ENCODE measurements around the gene TMEM33.

DNA sequence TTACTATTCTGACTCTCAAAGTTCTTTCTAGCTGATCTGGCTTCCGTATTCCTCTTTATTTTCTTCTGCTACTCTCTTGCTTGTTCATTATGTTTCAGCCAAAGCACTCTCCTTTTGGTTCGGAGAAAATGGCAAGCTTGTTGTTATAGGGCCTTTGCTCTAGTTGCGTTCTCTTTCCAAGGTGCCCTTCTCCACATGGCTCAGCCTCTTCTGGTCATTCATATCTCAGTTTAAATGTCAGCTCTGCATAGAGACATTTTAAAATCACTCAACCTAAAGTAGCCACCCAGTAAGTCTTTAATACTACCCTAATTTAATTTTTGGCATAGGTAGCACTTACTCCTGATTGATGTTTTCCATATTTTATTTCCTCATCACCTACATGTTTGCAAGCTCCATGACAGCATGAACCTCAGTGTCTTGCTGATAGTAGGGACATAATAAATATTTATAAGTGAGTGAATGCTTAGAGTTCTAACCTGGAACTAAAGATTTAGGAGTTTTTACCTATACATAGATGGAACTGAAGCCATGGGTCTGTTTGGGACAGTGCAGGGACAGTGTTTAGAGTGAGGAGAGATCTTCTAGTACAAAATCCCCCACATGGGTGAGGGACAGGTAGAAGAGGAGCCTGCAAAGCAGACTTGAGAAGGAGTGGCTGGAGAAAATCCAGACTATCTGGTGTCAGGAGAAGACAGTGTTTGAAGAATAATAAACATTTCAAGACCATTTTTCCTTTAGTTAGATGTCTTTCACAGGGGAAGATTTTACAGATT is 73.0 kb downstream of the TMEM33 start:
- TF ChIP-seq, protein P1, sequence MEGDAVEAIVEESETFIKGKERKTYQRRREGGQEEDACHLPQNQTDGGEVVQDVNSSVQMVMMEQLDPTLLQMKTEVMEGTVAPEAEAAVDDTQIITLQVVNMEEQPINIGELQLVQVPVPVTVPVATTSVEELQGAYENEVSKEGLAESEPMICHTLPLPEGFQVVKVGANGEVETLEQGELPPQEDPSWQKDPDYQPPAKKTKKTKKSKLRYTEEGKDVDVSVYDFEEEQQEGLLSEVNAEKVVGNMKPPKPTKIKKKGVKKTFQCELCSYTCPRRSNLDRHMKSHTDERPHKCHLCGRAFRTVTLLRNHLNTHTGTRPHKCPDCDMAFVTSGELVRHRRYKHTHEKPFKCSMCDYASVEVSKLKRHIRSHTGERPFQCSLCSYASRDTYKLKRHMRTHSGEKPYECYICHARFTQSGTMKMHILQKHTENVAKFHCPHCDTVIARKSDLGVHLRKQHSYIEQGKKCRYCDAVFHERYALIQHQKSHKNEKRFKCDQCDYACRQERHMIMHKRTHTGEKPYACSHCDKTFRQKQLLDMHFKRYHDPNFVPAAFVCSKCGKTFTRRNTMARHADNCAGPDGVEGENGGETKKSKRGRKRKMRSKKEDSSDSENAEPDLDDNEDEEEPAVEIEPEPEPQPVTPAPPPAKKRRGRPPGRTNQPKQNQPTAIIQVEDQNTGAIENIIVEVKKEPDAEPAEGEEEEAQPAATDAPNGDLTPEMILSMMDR (IDR thresholded peaks at IDR 0.05), result no peak
- TF ChIP-seq POLR2A (IDR thresholded peaks at IDR 0.05) (no peak), POLR2AphosphoS5 (IDR thresholded peaks at IDR 0.05) (no peak)
